ENCODE measurements around the gene ATP7A. TPM values are rescaled to one million over a fixed set of nuclear protein-coding genes. Genes with fewer than 3 reads are reported as not detected.

ATP7A gene
- 41.1 and 107 TPM in 2 replicates for total RNA-seq (2011; cell fraction: chromatin; rRNA removed; ENCODE audit: low replicate concordance)
- total RNA-seq (2011; cell fraction: nucleolus; rRNA removed) = 20.2 and 29.7 TPM in 2 replicates
- total RNA-seq (2011; cell fraction: nucleoplasm; rRNA removed) = 63.8 and 93.5 TPM in 2 replicates
- 9.5 and 10.0 TPM in 2 replicates for total RNA-seq (2014; rRNA removed)
- total RNA-seq (2014; rRNA removed; fragmentation: Illumina TruSeq; extraction: Trizol) = 19.8 and 21.6 TPM in 2 replicates
- total RNA-seq (2015; rRNA removed; fragmentation: Illumina TruSeq; extraction: Trizol) = 12.3 TPM in 2 replicates
- total RNA-seq (2021) = 13.4 and 14.8 TPM in 2 replicates
- 17.4 and 22.7 TPM in 2 replicates for polyA plus RNA-seq (2011; rRNA removed)
- 5.8 and 11.6 TPM in 2 replicates for polyA plus RNA-seq (2011; cell fraction: cytosol; rRNA removed)
- 7.9 and 11.6 TPM in 2 replicates for polyA plus RNA-seq (2011; cell fraction: nucleus; rRNA removed)
- 5.2 and 6.5 TPM in 2 replicates for polyA plus RNA-seq (2012)
- 9.5 and 11.6 TPM in 2 replicates for polyA plus RNA-seq (2014; fragmentation: Illumina TruSeq; extraction: Trizol)
- polyA plus RNA-seq (2014; fragmentation: Nextera tagmentation; extraction: Ambion mirVana) = 1 to 10 TPM; 7.8 to 9.2 TPM
- polyA plus RNA-seq (2014; rRNA removed) = 7.3 and 8.2 TPM in 2 replicates
- 73.5 and 78.1 TPM in 2 replicates for polyA minus RNA-seq (2011; rRNA and poly(A)+ RNA removed)
- polyA minus RNA-seq (2011; cell fraction: cytosol; rRNA and poly(A)+ RNA removed) = 21.2 and 23.1 TPM in 2 replicates
- polyA minus RNA-seq (2011; cell fraction: nucleus; rRNA and poly(A)+ RNA removed) = 15.1 and 28.5 TPM in 2 replicates
- Bru-seq, nascent RNA = percentile 68 among the genes with signal in this experiment
- percentile 82 among the genes with signal in this experiment for BruChase-seq, experiment 1, labeled RNA remaining after a 2-hour chase
- percentile 87 among the genes with signal in this experiment for BruChase-seq, experiment 2, labeled RNA remaining after a 6-hour chase
- long read RNA-seq, experiment 1, full-length matches to known transcripts = 5 of 35 reads
- long read RNA-seq, experiment 1, partial matches to known transcripts = 15 of 35 reads
- long read RNA-seq, experiment 1, other reads (novel, unspliced or antisense) = 15 of 35 reads
- long read RNA-seq, experiment 2, partial matches to known transcripts = 1 of 2 reads
- long read RNA-seq, experiment 2, other reads (novel, unspliced or antisense) = 1 of 2 reads
- long read RNA-seq, experiment 3, full-length matches to known transcripts = 1 of 3 reads
- long read RNA-seq, experiment 3, partial matches to known transcripts = 1 of 3 reads
- long read RNA-seq, experiment 3, other reads (novel, unspliced or antisense) = 1 of 3 reads

- in situ Hi-C loops (cut with MboI) = no loop called here
- TF ChIP-seq CEBPZ (IDR thresholded peaks at IDR 0.05; ENCODE audit: borderline replicate concordance, low read depth, low read length) = no peak
- no peak for TF ChIP-seq RBM39 (optimal IDR thresholded peaks at IDR 0.05; ENCODE audit: low read depth, low read length)
- TF ChIP-seq RCOR1 (IDR thresholded peaks at IDR 0.05; ENCODE audit: borderline replicate concordance in 1 of 2, low read depth in 2 of 2, low read length in 2 of 2) = peak in 1 of 2 experiments; percentile 19; a peak in 2 of 4 replicates
- TF ChIP-seq CXXC5 (CRISPR knock-in tag; IDR thresholded peaks at IDR 0.05) = peak; percentile 74
- TF ChIP-seq NCOA2 (IDR thresholded peaks at IDR 0.05; ENCODE audit: partially characterized antibody in 2 of 2) = no peak
- no peak for TF ChIP-seq SP2 (IDR thresholded peaks at IDR 0.05; ENCODE audit: extremely low read depth, low read depth, low read length, poor library complexity, severe bottlenecking)
- peak; percentile 74; the same call in 1 of the 2 replicates for TF ChIP-seq ZBTB7A (IDR thresholded peaks at IDR 0.05; ENCODE audit: borderline replicate concordance, control insufficient read depth, low read depth, low read length)
- 0 out of 2 replicates have a peak, but pooled peaks have one; percentile 27 for TF ChIP-seq ZNF175 (CRISPR knock-in tag; IDR thresholded peaks at IDR 0.05; ENCODE audit: low read depth)
- TF ChIP-seq ZNF143 (CRISPR knock-in tag; IDR thresholded peaks at IDR 0.05) = no peak
- no peak for TF ChIP-seq BRF2 (IDR thresholded peaks at IDR 0.05; ENCODE audit: borderline replicate concordance, insufficient read depth, insufficient read length)
Measured at GRCh38 chrX:77910108-77910840, at the start of gene ATP7A. TSS of gene ATP7A (plus strand) at chrX:77910693. CDS start at chrX:77971642, 60,949 bp downstream.

More at GRCh38 chrX:77910108-77910840, at the start of gene ATP7A:
- peaks cover under 1% of the 10 kb centered on the region; the same call in 2 of the 3 replicates for H3K36me3 ChIP-seq (ENCODE audit: control insufficient read depth, insufficient read depth, low read length)
- DNase-seq (ENCODE audit: extremely low read depth in 1 of 4, low spot score in 3 of 4) (peak; percentile 88 to 93 (median 90)), FAIRE-seq (peak; percentile 59), ATAC-seq (peak; percentile 89)
- peaks cover 46% of the 10 kb centered on the region for H3K79me2 ChIP-seq (ENCODE audit: control insufficient read depth, insufficient read depth, low read length)
- H4K20me1 ChIP-seq (replicated peaks; ENCODE audit: control insufficient read depth, insufficient read depth, low read length) = no peaks in the 10 kb centered on the region
- no TSS peak for BruUV-seq (replicated peaks)
- no peaks in the 10 kb centered on the region for H3K27me3 ChIP-seq (ENCODE audit: control insufficient read depth in 2 of 2, insufficient read depth in 2 of 2, low read length in 2 of 2)
- WGBS (ENCODE audit: insufficient coverage, low coverage, missing lambda C conversion rate) = 3% methylated on average over 28 of the region's 36 CpGs
- H2AFZ ChIP-seq (ENCODE audit: low read depth, low read length) = peak within 1 kb of the TSS; percentile 91
- no peaks in the 10 kb centered on the region for H3K9me1 ChIP-seq (ENCODE audit: control insufficient read depth, insufficient read depth, low read length)
- H3K4me1 ChIP-seq (replicated peaks in 1 of 2; ENCODE audit: control insufficient read depth in 2 of 2, insufficient read depth in 2 of 2, low read length in 2 of 2) = peaks cover 0 to 5% of the 10 kb centered on the region in 2 experiments; a peak in 2 of 5 replicates
- H3K9ac ChIP-seq (ENCODE audit: insufficient read depth in 1 of 2, low read depth in 2 of 2, low read length in 2 of 2) = peak within 1 kb of the TSS; percentile 78 to 86
- ChIA-PET POLR2A (interaction anchor here (0.6 to 2.3 kb wide), 5 partner anchors 10 to 115 kb away, joined by 3 to 18 read pairs (median 3); partner anchors contain the start of genes COX7B and MAGT1), CTCF (ENCODE audit: low intra/inter-chr PET ratio) (interaction anchor here (1.2 kb wide), 1 partner anchor 15 kb away, joined by 3 read pairs; the partner anchor contains the start of gene MAGT1)
- intact Hi-C loops (cut with micrococcal nuclease) = loop anchor here (1.0 to 5.0 kb wide), 2 partner anchors 52 to 114 kb away; no protein-coding TSS in a partner anchor
- peak within 1 kb of the TSS; percentile 91 for H3K4me2 ChIP-seq (ENCODE audit: insufficient read depth, low read length)
- no peaks in the 10 kb centered on the region for H3K9me3 ChIP-seq (replicated peaks; ENCODE audit: control insufficient read depth, insufficient read depth, low read depth, low read length)
- peak within 1 kb of the TSS; percentile 78 for H3K27ac ChIP-seq (ENCODE audit: extremely low read depth, low read depth, low read length)
- H3K4me3 ChIP-seq = peak within 1 kb of the TSS; percentile 60

Data from K562 (cell line).